NCI-H2029 treated with DMSO at 0.1 percent for 48 hours (cell line): ENCODE data around the gene SPACA7.
"Not testable (repeated sequence)": the region's sequence is repeated elsewhere in the genome, so short reads cannot be mapped to it uniquely, and the experiment has no call there.

Experiments used
- DNase-seq: peaks from one replicate; lab custom pipeline; 2025; lab: John Stamatoyannopoulos, UW

The SPACA7 gene

DNA sequence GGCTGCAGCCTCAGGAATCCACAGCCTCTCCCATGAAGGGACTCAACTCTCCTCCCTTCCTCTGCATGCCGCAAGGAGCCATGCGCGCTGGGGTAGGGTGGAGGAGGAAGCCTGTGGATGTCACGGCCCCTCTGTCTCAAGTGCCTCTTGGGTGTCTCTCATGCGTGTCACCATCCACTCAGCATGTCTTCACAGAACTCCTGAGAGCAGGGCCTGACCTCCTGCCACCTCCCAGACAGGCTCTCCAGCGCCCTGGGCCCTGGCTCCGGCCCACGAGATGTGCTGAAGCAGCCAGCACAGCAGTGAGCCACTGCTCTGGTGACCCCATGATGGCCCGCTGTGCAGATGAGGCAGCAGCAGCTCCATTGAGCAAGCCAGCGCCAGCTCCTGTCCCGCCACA lies 25.9 kb upstream of the SPACA7 start:
- DNase-seq, result no peak

DNA sequence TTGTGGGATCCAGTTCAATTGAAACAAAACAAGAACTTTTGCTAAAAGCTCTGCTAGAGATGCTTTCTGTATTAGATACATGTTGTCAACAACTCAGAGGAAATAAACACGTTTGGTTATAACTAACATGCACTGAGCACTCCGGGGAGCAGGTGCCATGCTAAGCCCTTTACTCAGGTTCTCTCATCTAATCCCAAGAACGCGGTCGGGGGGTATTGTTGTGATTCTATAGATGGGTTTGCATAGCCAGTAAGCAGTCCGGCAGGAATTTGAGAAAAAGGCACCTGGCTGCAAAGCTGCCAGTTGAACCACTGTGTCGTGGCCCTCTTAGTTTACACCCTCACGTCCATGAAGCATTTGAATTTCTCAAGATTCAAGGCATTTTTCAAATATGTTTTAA lies 24.3 kb upstream of the SPACA7 start:
- no peak for DNase-seq

DNA sequence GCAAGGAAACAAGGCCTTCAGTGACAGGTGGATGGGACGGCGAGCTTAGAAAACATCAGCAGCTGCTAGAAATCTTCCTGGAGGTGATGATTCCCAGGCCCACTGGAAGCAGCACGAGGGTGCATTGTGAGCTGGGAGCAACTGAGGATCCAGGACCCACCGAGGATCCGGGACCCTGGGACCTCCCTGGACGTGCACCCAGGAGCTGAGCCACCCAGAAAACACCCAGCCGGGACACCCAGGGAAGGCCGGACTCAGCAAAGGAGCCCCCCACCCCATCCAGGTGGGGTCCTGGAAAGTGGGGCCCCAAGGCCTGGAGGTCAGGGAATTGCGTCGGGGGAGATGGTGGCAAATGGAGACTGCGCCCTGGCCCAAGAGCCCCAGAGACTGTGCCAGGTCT lies 22.3 kb upstream of the SPACA7 start:
- DNase-seq, result no peak

DNA sequence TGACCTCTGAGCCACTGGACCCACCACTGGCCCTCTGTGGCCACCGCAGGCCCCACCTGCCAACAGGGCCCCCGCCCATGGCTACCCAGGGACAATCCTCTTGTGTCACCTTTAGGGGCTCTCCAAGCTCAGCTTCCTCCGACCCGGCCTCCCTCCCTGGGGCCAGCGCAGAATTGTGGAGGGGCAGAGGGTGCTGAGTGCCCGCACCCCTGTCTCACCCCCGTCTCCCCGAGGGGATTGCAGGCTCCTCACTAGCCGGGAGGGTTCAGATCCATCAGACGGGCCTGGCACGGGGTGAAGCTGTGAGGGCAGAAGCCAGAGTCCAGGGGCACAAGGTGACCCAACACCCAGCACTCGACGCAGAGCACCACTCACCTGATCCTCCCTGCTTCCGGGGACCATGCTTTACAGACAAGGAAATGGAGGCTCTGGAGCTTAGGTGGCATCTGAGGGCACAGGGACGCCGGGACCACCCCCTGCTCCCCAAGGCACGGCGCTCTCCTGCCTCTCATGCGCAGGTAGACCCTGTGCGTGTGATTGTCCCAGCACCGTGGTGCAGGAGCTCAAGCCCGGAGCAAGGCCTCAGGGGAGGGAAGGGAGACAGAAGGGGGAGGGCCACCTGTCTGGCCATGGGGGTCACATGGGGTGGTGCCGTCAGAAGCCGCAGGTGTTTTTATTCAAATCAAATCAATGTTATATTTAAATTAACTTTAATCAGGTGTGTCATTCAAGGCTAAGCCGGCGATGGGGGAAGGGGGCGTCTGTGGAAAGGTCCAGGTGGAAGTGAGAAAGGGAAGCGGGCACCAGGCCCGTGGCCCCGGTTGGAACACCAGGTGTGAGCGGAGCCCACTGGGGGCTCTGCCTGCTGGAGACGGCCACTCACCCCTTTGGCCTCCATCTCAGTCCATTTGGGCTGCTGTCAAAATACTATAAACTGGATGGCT lies 21.6 kb upstream of the SPACA7 start:
- no peak for DNase-seq

DNA sequence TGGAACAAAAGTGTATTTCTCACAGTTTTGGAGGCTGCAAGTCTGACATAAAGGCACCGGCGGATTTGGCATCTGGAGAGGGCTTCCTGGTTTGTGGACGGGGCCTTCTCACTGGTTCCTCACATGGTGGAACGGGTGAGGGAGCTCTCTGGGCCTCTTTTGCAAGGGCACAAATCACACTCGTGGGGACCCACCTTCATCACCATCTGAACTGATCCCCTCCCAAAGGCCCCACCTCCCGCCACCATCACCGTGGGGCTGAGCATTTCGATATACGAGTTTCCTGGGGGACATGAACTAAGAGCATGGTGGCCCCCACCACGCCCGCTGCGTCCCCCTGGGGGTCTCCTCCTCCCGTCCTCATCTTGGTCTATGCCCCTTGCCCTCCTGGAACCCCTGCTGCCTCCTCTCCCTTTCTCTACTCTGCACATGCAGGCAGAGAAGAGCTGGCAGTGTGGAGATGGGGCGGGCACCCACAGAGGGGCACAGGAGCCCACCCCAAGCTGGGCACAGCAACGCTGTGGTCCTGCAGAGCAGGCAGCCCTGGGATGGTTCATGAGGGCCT lies 20.8 kb upstream of the SPACA7 start:
- DNase-seq, result no peak

DNA sequence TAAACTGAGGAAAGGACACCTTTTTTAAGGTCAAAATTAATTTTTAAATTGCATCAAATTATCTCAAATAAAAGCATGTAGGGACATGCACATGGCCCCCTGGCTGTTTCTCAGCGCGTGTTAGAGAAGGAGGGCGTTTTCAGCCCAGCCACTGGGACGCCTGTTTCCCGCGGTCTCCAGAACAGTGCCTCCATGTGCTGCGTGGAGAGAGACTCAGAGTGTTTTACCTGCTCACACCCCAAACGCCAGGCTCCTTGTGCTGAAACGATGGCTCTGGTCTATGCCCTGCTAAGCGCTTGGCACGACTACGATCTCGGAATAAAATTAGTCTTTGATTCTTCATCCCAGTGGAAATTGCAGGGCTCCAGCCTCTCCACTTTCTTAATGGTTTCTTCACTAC lies 20.0 kb upstream of the SPACA7 start:
- DNase-seq, result no peak

DNA sequence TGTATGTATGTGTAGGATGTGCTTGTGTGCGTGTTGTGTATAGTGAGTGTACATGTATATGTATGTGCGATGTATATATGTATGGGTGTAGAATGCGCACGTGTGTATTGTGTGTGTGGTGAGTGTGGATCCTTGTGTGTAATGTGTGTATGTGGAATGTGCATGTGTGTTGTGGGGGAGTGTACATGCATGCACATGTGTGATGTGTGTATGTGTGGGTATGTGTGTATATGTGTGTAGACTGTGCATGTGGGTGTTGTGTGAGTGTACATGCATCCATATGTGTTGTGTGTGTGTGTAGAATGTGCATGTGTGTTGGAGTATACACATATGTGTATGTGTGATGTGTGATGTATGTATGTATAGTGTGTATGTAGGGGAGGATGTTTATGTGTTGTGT lies 18.0 kb upstream of the SPACA7 start:
- no peak for DNase-seq

DNA sequence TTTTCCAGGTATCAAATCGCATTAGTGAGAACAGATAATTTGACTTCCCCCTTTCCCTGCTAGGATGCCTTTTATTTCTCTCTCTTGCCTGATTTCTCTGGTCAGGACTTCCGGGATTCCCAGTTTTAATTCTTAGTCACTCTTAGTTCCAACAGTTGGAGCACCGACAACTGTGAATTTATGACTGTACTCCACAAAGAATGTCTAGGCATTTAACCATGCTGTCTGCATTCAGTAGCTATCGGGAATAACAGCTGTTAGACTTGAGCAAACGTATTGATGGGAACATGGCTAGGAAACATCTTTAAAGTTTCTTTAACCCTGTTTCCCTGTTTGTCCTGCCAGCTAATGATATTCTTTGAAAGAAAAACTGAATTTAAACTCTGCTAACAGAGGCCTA lies 14.1 kb upstream of the SPACA7 start:
- no peak for DNase-seq

DNA sequence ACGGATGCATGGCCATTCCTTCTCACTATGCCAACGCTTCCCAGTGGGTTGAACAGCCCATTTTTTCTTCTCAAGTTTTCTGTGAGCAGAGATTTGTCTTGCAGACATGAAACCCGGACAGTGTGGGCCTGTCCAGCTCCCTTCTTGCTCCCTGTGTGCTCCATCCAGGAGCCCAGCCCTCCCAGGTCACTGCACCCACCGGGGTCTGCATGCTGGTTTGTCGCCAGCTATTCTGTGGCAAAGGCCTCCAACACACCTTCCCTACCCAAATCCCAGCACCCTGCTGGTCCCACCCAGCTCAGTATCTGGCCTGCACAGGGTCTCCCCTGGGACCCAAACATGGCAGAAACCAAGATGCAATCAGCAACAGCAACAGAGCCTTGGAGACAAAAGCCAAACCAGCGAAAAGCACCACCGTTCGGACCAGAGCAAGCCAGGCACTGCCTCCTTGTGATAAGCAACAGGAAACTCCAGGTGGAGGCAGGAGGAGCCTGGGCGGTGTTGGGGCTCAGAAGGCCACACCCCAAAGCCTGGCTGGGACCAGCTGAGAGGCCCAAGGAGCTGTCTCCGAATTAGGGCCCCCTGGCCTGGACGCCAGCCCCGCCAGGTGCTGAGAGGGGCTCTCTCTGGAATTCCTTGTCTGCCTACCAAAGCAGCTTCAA lies 12.2 kb upstream of the SPACA7 start:
- DNase-seq, result no peak

DNA sequence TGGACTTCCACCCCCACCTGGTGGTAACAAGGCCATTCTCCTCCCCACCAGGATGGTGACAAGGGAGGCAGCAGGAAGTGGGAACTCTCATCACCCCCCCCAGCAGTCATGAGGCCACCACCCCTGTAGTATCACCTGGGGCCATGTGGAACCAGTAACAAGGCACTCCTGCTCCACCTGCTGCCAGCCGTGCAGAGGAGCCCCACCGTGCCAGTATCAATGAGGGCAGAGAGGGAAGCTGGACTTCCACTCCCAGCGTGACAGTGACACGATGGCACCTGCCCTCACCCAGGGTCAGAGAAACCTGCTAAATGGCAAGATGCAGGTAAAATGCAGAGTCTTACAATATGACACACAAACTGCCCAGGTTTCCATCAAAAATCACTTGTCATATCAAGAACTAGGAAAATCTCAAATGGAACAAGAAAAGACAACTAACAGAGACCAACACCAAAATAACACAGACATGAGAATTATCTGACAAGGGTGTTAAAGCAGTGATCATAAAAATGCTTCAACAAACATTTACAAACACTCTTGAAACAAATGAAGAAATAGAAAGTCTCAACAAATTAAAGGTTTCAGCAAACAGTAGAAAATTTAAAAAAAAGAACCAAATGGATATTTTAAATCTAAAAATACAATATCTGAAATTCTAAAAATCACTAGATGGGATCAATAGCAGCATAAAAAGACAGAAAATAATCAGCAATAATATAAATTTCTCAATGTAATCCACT lies 9.1 kb upstream of the SPACA7 start:
- DNase-seq, result no peak

DNA sequence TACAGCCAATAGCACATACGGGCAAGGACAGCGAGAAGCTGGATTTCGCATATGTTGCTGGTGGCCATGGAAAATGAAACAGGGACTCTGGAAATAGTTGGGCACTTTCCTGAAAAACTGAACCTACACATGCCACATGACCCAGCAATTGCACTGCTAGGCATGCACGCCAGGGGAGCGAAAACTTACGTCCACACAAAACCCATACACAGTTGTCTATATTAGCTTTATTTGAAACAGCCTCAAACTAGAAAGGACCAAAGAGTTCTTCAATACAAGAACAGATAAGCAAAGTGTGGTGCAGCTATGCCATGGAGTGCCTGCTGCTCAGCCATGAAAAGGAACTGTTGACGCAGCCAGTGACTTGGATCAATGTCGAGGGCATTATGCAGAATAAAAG lies 7.3 kb upstream of the SPACA7 start:
- no peak for DNase-seq

DNA sequence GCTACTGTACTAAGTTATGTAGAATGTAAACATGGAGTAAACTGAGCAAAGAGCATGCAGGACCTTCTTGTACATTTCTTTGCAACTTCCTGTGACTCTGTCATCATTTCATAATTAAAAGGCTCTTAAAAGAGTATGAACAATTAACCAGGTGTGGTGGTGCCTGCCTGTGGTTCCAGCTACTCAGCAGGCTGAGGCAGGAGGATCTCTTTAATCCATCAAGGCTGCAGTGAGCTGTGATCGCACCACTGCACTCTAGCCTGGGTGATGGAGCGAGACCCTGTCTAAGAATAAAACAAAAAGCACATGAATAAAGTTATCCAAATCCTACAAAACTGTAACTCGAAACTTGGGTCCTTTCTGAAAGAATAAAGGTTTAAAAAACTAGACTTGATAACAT lies 5.8 kb upstream of the SPACA7 start:
- DNase-seq, result no peak

DNA sequence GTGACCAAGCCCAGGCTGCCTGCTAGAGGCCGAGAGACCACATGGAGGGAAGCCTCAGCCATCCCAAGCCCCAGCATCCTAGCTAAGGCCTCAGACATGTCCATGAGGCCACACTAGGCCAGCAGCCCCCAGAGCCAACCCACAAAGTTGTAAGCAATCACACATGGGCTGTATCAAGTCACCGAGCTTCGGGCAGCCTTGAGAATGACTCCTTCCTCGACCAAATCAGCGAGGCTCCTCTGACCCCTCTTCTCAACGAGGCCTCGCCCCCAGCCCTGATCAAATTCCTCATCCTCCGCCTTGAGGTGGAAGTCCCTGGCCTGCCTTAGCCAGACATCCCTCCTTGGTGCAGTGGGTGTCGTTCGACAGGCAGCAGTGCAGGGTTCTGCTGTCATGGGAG lies 1.9 kb upstream of the SPACA7 start:
- no peak for DNase-seq

DNA sequence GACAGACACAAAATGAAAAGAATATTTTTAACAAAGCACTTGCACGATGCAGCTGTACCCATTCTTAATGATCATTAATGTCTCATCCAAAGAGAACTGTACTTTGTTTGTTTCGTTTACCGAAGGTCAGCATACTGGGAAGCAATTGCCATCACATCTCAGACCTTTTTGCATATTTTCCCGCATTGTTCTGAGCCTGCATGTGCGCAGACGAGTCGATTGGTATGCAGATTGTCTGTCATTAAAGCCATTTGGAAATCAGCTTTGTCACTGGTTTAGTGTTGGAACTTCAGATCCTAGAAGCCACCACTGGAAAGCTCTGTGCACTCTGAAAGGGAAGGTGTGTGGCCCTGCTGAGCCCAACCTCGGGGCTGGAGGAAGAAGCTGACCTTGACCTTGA lies 15.6 kb downstream of the SPACA7 start:
- no peak for DNase-seq

DNA sequence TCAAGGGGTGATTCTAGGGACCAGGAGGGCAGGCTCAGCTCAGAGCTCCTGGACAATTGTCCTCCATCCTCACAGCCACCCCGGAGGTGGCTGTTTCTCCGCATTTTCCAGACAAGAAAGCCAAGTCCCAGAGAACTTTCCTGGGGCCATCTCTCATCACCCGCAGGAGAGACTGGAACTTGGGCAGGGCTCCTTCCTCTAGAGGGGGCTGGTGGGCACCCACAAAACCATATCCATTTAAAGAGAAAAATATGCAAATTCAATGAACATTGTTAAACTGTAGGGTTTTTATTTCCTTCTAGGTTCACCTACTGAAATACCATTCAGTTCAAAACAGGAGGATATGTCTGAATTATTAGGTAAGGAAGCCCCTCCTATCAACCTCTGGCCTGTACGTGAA lies 16.6 kb downstream of the SPACA7 start:
- DNase-seq, result no peak

DNA sequence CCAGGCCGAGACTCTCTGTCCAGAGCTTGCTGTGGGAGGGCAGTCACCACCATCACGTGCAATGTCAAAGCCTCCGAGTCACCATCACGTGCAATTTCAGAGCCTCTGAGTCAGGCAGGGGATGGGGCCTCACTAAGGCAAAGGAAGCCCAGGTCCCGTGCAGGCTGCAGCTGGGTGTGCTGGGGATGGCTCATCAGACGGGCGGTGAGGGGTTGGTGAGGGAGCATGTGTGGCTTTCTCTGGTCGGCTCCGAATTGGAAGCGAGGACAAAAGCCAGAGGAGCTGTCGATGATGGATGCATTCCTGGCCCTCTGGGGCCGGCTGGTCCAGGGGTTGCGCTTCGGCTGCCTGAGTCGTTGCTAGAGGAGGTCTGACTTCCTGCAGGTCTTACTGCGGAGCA lies 18.9 kb downstream of the SPACA7 start:
- DNase-seq, result not testable (repeated sequence)

DNA sequence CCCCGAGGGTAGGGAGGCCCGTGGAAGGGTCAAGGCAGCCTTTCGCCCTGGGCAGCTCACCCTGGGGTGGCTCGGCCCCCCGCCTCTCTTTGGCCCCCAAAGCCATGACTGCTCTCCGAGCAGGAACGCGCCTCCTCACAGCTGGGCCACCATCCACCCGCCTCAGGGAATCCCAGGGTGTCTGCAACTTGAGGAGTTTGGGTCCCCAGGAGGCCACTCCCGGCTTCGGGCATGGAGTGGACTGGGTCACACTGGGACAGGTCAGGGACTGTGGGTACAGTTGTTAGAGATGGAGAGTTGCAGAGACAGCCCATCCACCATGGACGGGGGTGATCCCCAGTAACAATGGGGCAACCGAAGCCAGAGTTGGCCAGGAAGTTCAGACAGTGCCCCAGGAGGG lies 19.8 kb downstream of the SPACA7 start:
- DNase-seq, result not testable (repeated sequence)

DNA sequence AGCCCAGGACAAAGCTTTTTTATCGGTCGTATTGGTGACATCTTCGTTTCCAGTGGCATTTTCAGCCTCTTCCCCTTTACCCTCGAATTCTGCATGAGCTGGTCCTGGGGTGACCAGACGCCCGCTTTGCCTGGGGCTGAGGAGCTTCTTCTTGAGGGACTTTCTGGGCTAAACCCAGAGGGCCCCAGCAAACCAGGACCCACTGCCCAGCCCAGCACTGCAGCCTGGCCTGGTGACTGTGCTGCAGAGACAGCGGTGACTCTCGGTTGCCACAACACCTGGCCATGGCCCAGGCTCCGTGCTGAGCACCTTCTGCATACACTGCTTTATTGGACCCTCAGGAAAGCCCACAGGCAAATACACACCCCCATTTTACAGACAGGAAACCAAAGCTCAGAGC lies 21.0 kb downstream of the SPACA7 start:
- no peak for DNase-seq

DNA sequence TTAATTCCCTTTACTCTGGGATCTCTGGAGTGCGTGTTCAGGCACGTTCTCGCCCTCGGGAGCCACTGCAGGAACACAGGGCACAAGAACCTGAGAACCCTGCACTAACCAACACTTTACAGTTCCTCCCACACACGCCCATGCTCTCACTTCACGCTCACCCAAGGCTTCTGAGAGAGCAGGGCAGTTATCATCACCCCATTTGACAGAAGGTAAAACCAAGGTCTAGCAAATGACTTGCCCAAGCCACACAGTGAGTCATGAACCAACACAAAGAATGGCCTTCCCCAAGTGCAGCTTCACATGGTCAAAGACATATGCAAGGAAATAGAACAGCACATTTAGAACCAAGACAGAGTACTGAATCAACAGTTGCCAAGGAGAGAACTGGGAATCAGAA lies 22.2 kb downstream of the SPACA7 start:
- DNase-seq, result not testable (repeated sequence)

DNA sequence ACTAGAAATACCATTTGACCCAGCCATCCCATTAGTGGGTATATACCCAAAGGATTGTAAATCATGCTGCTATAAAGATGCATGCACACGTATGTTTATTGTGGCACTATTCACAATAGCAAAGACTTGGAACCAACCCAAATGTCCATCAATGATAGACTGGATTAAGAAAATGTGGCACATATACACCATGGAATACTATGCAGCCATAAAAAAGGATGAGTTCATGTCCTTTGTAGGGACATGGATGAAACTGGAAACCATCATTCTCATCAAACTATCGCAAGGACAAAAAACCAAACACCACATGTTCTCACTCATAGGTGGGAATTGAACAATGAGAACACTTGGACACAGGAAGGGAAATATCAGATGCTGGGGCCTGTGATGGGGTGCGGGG lies 33.7 kb downstream of the SPACA7 start:
- not testable (repeated sequence) for DNase-seq

DNA sequence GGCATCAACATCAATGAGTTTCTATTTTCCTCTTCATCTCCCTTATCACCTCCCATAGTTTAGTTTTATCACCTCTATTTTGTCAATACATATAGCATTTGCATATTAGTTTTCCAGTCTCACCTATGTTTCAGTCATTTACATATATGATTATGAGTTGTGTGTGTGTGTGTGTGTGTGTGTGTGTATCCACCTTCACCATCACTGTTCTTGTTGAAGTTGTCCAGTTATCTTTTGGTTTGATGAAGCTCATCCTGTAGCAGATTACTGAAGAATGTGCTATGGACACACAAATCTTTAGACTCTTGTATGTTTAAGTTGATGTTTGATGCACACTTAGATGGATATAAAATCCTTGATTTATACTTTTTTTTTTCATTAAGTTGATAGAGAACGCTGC lies 40.5 kb downstream of the SPACA7 start:
- no peak for DNase-seq

DNA sequence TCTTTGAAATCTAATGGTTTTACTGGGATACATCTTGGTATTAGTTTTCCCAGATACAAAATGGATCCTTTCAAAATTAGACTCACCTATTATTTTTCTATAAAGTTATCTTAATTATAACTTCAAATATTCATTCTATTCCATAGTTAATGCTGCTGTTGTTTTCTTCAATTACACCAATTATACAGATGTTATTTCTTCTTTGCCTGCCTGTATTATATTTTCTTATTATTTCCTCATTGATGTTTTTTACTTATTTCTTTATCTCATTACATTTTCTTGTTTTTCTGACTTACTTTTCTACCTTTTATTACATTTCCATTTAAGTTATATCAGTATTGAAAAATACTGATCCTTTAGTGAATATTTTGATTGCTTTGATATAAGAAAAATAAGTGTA lies 40.9 kb downstream of the SPACA7 start:
- no peak for DNase-seq

DNA sequence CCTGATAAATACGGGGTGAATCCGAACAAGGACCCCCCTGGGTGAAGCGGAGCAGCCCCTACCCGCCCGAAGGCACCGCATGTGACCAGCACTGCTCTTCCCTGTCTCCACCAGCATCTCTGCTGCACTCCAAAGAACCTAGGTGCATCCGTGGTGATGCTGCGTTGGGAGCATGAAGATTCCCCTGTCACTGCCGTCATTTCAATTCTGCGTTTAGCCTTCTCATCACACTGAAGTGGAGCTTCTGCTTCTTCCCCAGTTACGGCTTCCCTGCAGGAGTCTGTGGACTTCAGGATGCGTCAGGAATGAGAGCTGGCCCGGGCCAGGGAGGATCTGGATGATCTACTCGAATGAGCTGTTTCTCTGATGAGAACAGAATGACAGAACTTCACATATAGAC lies 47.9 kb downstream of the SPACA7 start:
- DNase-seq, result no peak
